ENCODE results near the gene NELFCD. TPM values are rescaled to one million over a fixed set of nuclear protein-coding genes. Genes with fewer than 3 reads are reported as not detected.

Gene NELFCD
- total and polyA plus RNA-seq, 10 of the 15 experiments (the other 5 are each of a cell fraction or from before 2014, with no cell fraction given) = 8.9 to 109 (median 82.9) TPM

GRCh38 chr20:59042796-59043631, 62.0 kb downstream of the NELFCD start (continued):
- TF ChIP-seq ZBTB4 (CRISPR knock-in tag; IDR thresholded peaks at IDR 0.05) (no peak), HDAC2 (IDR thresholded peaks at IDR 0.05) (no peak), MYB (IDR thresholded peaks at IDR 0.05; ENCODE audit: borderline replicate concordance, low read depth, low read length) (no peak), PBX3 (IDR thresholded peaks at IDR 0.05; ENCODE audit: insufficient replicate concordance, low read depth, low read length) (no peak), SIN3A (IDR thresholded peaks at IDR 0.05; ENCODE audit: low read depth, low read length) (0 out of 2 replicates have a peak, but pooled peaks have one; percentile 5), MYC (IDR thresholded peaks at IDR 0.05; ENCODE audit: insufficient read depth, insufficient read length, insufficient replicate concordance, low read length, severe bottlenecking) (no peak), ESRRA (IDR thresholded peaks at IDR 0.05; ENCODE audit: low read length) (no peak), SRF (IDR thresholded peaks at IDR 0.05; ENCODE audit: low read depth in 2 of 2, low read length in 2 of 2) (no peak), HCFC1 (IDR thresholded peaks at IDR 0.05; ENCODE audit: low read length) (peak; percentile 47; the same call in 1 of the 2 replicates), KLF5 (IDR thresholded peaks at IDR 0.05; ENCODE audit: partially characterized antibody) (no peak), KAT2A (conservative IDR thresholded peaks at IDR 0.05; ENCODE audit: control insufficient read depth, low read depth, low read length) (no peak), CUX1 (IDR thresholded peaks at IDR 0.05; ENCODE audit: insufficient replicate concordance, low read depth, low read length) (no peak), ZBED1 (IDR thresholded peaks at IDR 0.05; ENCODE audit: borderline replicate concordance) (no peak), SMAD1 (IDR thresholded peaks at IDR 0.05; ENCODE audit: low read depth, partially characterized antibody) (no peak), POU2F2 (IDR thresholded peaks at IDR 0.05; ENCODE audit: borderline replicate concordance, low read depth, low read length) (no peak), JUND (IDR thresholded peaks at IDR 0.05; ENCODE audit: low read depth, low read length) (no peak), IRF4 (IDR thresholded peaks at IDR 0.05; ENCODE audit: low read depth, low read length) (no peak), CHD2 (IDR thresholded peaks at IDR 0.05; ENCODE audit: borderline replicate concordance, low read depth, low read length) (no peak), STAT1 (conservative IDR thresholded peaks at IDR 0.05) (no peak), RAD21 (IDR thresholded peaks at IDR 0.05; ENCODE audit: insufficient read depth, low read depth, low read length) (no peak), NRF1 (conservative IDR thresholded peaks at IDR 0.05; ENCODE audit: low read depth, low read length) (peak; percentile 96)
